Spleen (tissue), 7 donors: Measurements from ENCODE around the gene GNPDA2.
A peak's percentile ranks its signal among the peaks of the same experiment; 100 is the strongest.

ENCODE experiments used
- CTCF ChIP-seq, 11 experiments: fragments of 200-600 bp in 7 of 11; fragments of 450-650 bp in 4 of 11; sonication (generic) in 4 of 11; IDR thresholded peaks in 8 of 11; conservative IDR thresholded peaks in 3 of 11; 1 replicate in 7 of 11; 2 replicates in 4 of 11; pipeline versions ENCODE4 v1.4.0 to v1.8.0; 2016 to 2021; ENCODE audit warnings: antibody characterized with exemption in 11 of 11, inconsistent platforms in 4 of 11, mild to moderate bottlenecking in 1 of 11
- POLR2A ChIP-seq, 3 donors: fragments of 450-650 bp; IDR thresholded peaks; one replicate each; pipeline ENCODE4 v1.5.1; 2017; ENCODE audit warnings: antibody characterized with exemption in 3 of 3, mild to moderate bottlenecking in 1 of 3
- POLR2AphosphoS5 ChIP-seq, 3 donors: sonication (generic); formaldehyde crosslinking; IDR thresholded peaks; one replicate each; pipeline ENCODE4 v1.5.1; 2017; ENCODE audit warnings: antibody characterized with exemption in 3 of 3
- donor health status: DM: no; HTN: no; CAD: no; lungs with moderate emphysema.
- donor health status: DM: no; HTN: no; CAD: no.
- donor health status: DM: no; HTN: no; CAD: no.

DNA sequence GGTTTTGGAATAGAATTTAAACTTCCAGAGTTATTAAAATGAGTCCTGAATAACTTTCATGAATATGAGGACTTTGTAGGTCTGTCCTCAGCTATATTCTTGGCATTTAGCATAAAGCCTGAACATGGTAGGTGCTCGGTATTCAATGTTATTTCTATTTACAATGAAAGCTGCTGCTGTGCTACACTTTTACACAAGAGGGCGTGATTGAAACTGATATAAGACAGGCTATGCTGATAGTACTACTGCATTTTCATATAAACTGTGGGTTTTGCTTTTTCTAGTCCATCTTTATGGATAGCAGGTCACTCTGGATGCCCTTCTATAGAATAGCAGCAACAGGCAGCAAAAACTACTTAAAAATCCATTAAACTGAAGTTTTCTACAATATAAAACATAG, 12.3 kb upstream of the GNPDA2 start:
- TF ChIP-seq CTCF (IDR thresholded peaks at IDR 0.05 in 8 of 11, conservative IDR thresholded peaks at IDR 0.05 in 3 of 11) (peak in 2 of 11 experiments; percentile 8 to 13), POLR2A (IDR thresholded peaks at IDR 0.05) (no peak), POLR2AphosphoS5 (IDR thresholded peaks at IDR 0.05) (no peak)
